Measurements from ENCODE around the gene EPN1. TPM values are rescaled to one million over a fixed set of nuclear protein-coding genes. Genes with fewer than 3 reads are reported as not detected.

EPN1 gene
- total and polyA plus RNA-seq, 2 experiments from 2014 or later, result 47.1 to 223 TPM

GRCh38 chr19:55635334-55635717, 39.7 kb upstream of the EPN1 start:
- Mint-ChIP-seq H3K36me3 (ENCODE audit: low read depth) (peaks cover 18% of the 10 kb centered on the region), H3K4me3 (peak overlapping the region; percentile 100), H3K9me3 (peaks cover 8% of the 10 kb centered on the region), H3K27ac (peak overlapping the region; percentile 99), H3K4me1 (peaks cover 27% of the 10 kb centered on the region), H3K27me3 (ENCODE audit: insufficient read depth, low read depth, poor library complexity) (peaks cover 22% of the 10 kb centered on the region)
- no peaks in the 10 kb centered on the region for H3K36me3 ChIP-seq (ENCODE audit: insufficient read depth)
- ATAC-seq (no peak), DNase-seq (ENCODE audit: low spot score) (no peak)
- H4K20me1 ChIP-seq (replicated peaks; ENCODE audit: insufficient read depth), result peaks cover 5% of the 10 kb centered on the region; the same call in 1 of the 2 replicates
- H3K27ac ChIP-seq (ENCODE audit: low read depth), result 0 out of 2 replicates have a peak overlapping the region, but pooled peaks have one; percentile 12
- H3K4me3 ChIP-seq, result peak overlapping the region; percentile 84
- H3K9me2 ChIP-seq (ENCODE audit: insufficient read depth), result peaks cover 3% of the 10 kb centered on the region; the same call in 1 of the 2 replicates
- peak overlapping the region; percentile 84; the same call in 1 of the 2 replicates for H2AFZ ChIP-seq
- no peaks in the 10 kb centered on the region for H3K27me3 ChIP-seq (ENCODE audit: insufficient read depth)
- H3K4me2 ChIP-seq, result peak overlapping the region; percentile 98
- peaks cover 17% of the 10 kb centered on the region for H3K79me2 ChIP-seq (replicated peaks; ENCODE audit: insufficient read depth)
- H3K4me1 ChIP-seq (ENCODE audit: insufficient read depth), result peaks cover 9% of the 10 kb centered on the region
- TF ChIP-seq ZNF462 (CRISPR knock-in tag; IDR thresholded peaks at IDR 0.05), result no peak
- no peak for TF ChIP-seq CREB1 (CRISPR knock-in tag; IDR thresholded peaks at IDR 0.05; ENCODE audit: low read depth)
- TF ChIP-seq EZH2 (IDR thresholded peaks at IDR 0.05; ENCODE audit: low read depth, unreplicated experiment), result no peak
- TF ChIP-seq POLR2AphosphoS5 (IDR thresholded peaks at IDR 0.05; ENCODE audit: low read depth), result no peak
- no peak for TF ChIP-seq CTCF (conservative IDR thresholded peaks at IDR 0.05; ENCODE audit: low read depth in 2 of 2)
- TF ChIP-seq REST (IDR thresholded peaks at IDR 0.05; ENCODE audit: unreplicated experiment), result no peak
- TF ChIP-seq EZH2phosphoT487 (IDR thresholded peaks at IDR 0.05; ENCODE audit: unreplicated experiment), result no peak
- TF ChIP-seq ZNF114 (CRISPR knock-in tag; IDR thresholded peaks at IDR 0.05), result no peak
- TF ChIP-seq, protein P1, sequence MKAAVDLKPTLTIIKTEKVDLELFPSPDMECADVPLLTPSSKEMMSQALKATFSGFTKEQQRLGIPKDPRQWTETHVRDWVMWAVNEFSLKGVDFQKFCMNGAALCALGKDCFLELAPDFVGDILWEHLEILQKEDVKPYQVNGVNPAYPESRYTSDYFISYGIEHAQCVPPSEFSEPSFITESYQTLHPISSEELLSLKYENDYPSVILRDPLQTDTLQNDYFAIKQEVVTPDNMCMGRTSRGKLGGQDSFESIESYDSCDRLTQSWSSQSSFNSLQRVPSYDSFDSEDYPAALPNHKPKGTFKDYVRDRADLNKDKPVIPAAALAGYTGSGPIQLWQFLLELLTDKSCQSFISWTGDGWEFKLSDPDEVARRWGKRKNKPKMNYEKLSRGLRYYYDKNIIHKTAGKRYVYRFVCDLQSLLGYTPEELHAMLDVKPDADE (IDR thresholded peaks at IDR 0.05), result no peak
- TF ChIP-seq ZNF331 (CRISPR knock-in tag; IDR thresholded peaks at IDR 0.05; ENCODE audit: low read depth), result no peak
- TF ChIP-seq JUNB (IDR thresholded peaks at IDR 0.05; ENCODE audit: unreplicated experiment), result no peak
- no peak for TF ChIP-seq NANOG (IDR thresholded peaks at IDR 0.05; ENCODE audit: borderline replicate concordance)
- TF ChIP-seq STAT1 (IDR thresholded peaks at IDR 0.05; ENCODE audit: unreplicated experiment), result no peak
- H3F3A ChIP-seq (replicated peaks; ENCODE audit: low read depth), result peaks cover 21% of the 10 kb centered on the region

Measured in GM23338 (cell line).